GM12878 (cell line): ENCODE data around the gene ANK3. TPM values are rescaled to one million over a fixed set of nuclear protein-coding genes. Genes with fewer than 3 reads are reported as not detected.

Source experiments
- ATAC-seq: fragments of 200-7000 bp; cut with Tn5 transposase; 3 replicates; pipeline ENCODE4 v1.9.1; 2020; ENCODE audit warnings: mild to moderate bottlenecking, moderate library complexity
- BruUV-seq: library from RNA; stranded (reverse); fragments of 400-500 nt; replicated peaks from 2 replicates; lab custom pipeline; 2021; lab: Mats Ljungman, UMichigan
- CTCF ChIA-PET: fragments of 300-600 bp; sonication (Branson Sonifier 250); formaldehyde crosslinking; extraction: SDS; loops from one replicate; lab custom pipeline; 2021; ENCODE audit warnings: inconsistent platforms; lab: Yijun Ruan, JAX
- POLR2A ChIA-PET: fragments of 350-600 bp; formaldehyde crosslinking; extraction: SDS; loops from one replicate; lab custom pipeline; 2021; ENCODE audit warnings: inconsistent platforms; lab: Charles Lee
- RAD21 ChIA-PET: fragments of 300-600 bp; sonication (Branson Sonifier 250); formaldehyde crosslinking; loops from one replicate; lab custom pipeline; 2023; ENCODE audit warnings: antibody characterized with exemption; ENCODE audit not compliant: unreplicated experiment; lab: Charles Lee
- SMC1A ChIA-PET: fragments of 300-600 bp; sonication (Branson Sonifier 250); formaldehyde crosslinking; loops from one replicate; lab custom pipeline; 2023; ENCODE audit not compliant: unreplicated experiment, uncharacterized antibody; lab: Charles Lee
- DNase-seq: peaks from one replicate; pipeline ENCODE4 v3.0.0-alpha.2; 2011; ENCODE audit warnings: low read depth, low spot score
- FAIRE-seq: peaks from 3 replicates; lab custom pipeline; 2011; peaks lifted over from hg19 to GRCh38; lab: Jason Lieb, UNC
- H2AFZ ChIP-seq: 2 replicates; pipeline ENCODE4 v1.6.0; 2011; ENCODE audit warnings: low read depth, low read length, control low read depth; ENCODE audit not compliant: control insufficient read depth
- H3K27ac ChIP-seq: 2 replicates; pipeline ENCODE4 v1.5.1; 2011; ENCODE audit warnings: control low read depth; ENCODE audit not compliant: control insufficient read depth, insufficient read depth
- H3K27me3 ChIP-seq, 2 experiments: replicated peaks in 1 of 2; 2 replicates each; pipeline versions ENCODE4 v1.6.0 to v1.6.1; 2011; ENCODE audit warnings: low read length in 1 of 2; ENCODE audit not compliant: control insufficient read depth in 2 of 2, insufficient read depth in 2 of 2
- H3K36me3 ChIP-seq, 2 experiments: 2 replicates each; pipeline ENCODE4 v1.5.1; 2011; ENCODE audit warnings: low read length in 1 of 2; ENCODE audit not compliant: control insufficient read depth in 2 of 2, insufficient read depth in 2 of 2
- H3K4me1 ChIP-seq: 2 replicates; pipeline ENCODE4 v1.6.1; 2011; ENCODE audit warnings: mild to moderate bottlenecking, low read length, moderate library complexity, mixed read lengths; ENCODE audit not compliant: control insufficient read depth, insufficient read depth
- H3K4me2 ChIP-seq: 2 replicates; pipeline ENCODE4 v1.6.0; 2011; ENCODE audit warnings: control low read depth; ENCODE audit not compliant: control insufficient read depth, insufficient read depth
- H3K4me3 ChIP-seq: fragments of 200-600 bp; sonication (generic); 2 replicates; pipeline ENCODE4 v1.5.1; 2016
- H3K79me2 ChIP-seq: 2 replicates; pipeline ENCODE4 v1.6.0; 2011; ENCODE audit warnings: low read length; ENCODE audit not compliant: control insufficient read depth, insufficient read depth
- H3K9ac ChIP-seq: 2 replicates; pipeline ENCODE4 v1.8.0; 2011; ENCODE audit warnings: low read length, control low read depth, mixed read lengths; ENCODE audit not compliant: control insufficient read depth, insufficient read depth
- H3K9me3 ChIP-seq: replicated peaks from 3 replicates; pipeline ENCODE4 v1.5.1; 2011; ENCODE audit warnings: mild to moderate bottlenecking, low read length; ENCODE audit not compliant: control insufficient read depth, insufficient read depth
- H4K20me1 ChIP-seq: 2 replicates; pipeline ENCODE4 v1.6.0; 2011; ENCODE audit not compliant: control insufficient read depth, insufficient read depth
- BCL3 ChIP-seq: IDR thresholded peaks from 2 replicates; pipeline ENCODE4 v1.6.1; 2011; ENCODE audit warnings: borderline replicate concordance, low read depth, mild to moderate bottlenecking, moderate library complexity, low read length; ENCODE audit not compliant: insufficient read depth, poor library complexity, severe bottlenecking
- BHLHE40 ChIP-seq, 2 experiments: fragments of 450-650 bp in 1 of 2; IDR thresholded peaks; 2 replicates each; pipeline ENCODE4 v1.6.1; 2011 to 2017; ENCODE audit warnings: low read depth in 2 of 2, borderline replicate concordance in 1 of 2, improper control_type of control experiment in 1 of 2, low read length in 1 of 2, mild to moderate bottlenecking in 1 of 2
- CEBPB ChIP-seq, 2 experiments: fragments of 150-350 bp in 1 of 2; IDR thresholded peaks; 2 replicates each; pipeline ENCODE4 v1.6.1; 2012 to 2014; ENCODE audit warnings: low read depth in 2 of 2, low read length in 2 of 2, borderline replicate concordance in 1 of 2, inconsistent platforms in 1 of 2
- EED ChIP-seq: sonication (generic); IDR thresholded peaks from 2 replicates; pipeline ENCODE4 v1.6.1; 2016; ENCODE audit warnings: antibody characterized with exemption, low read depth
- EP300 ChIP-seq, 2 experiments: fragments of 150-350 bp in 1 of 2; IDR thresholded peaks; 2 replicates each; pipeline ENCODE4 v1.6.1; 2011 to 2012; ENCODE audit warnings: low read depth in 2 of 2, low read length in 2 of 2, borderline replicate concordance in 1 of 2, improper control_type of control experiment in 1 of 2, inconsistent platforms in 1 of 2; ENCODE audit not compliant: control insufficient read depth in 1 of 2
- ESRRA ChIP-seq: IDR thresholded peaks from 2 replicates; pipeline ENCODE4 v1.6.1; 2012; ENCODE audit warnings: mild to moderate bottlenecking, low read length, improper control_type of control experiment
- IRF5 ChIP-seq: fragments of 450-650 bp; IDR thresholded peaks from 2 replicates; pipeline ENCODE4 v1.6.1; 2017; ENCODE audit warnings: borderline replicate concordance
- MLLT1 ChIP-seq: fragments of 450-650 bp; IDR thresholded peaks from 2 replicates; pipeline ENCODE4 v1.6.1; 2016; ENCODE audit warnings: mild to moderate bottlenecking
- NBN ChIP-seq: fragments of 450-650 bp; IDR thresholded peaks from 2 replicates; pipeline ENCODE4 v1.6.1; 2016
- NR2C1 ChIP-seq: fragments of 450-650 bp; IDR thresholded peaks from 2 replicates; pipeline ENCODE4 v1.6.1; 2017; ENCODE audit warnings: antibody characterized with exemption, mild to moderate bottlenecking, moderate library complexity
- NR2F1 ChIP-seq: fragments of 450-650 bp; conservative IDR thresholded peaks from 2 replicates; pipeline ENCODE4 v1.6.1; 2017; ENCODE audit warnings: mild to moderate bottlenecking
- POLR2A ChIP-seq: IDR thresholded peaks from 2 replicates; pipeline ENCODE4 v1.6.1; 2011; ENCODE audit warnings: low read depth, mild to moderate bottlenecking, low read length
- RUNX3 ChIP-seq: IDR thresholded peaks from 2 replicates; pipeline ENCODE4 v1.6.1; 2012; ENCODE audit warnings: low read length, inconsistent platforms
- SMARCA5 ChIP-seq: fragments of 450-650 bp; IDR thresholded peaks from 2 replicates; pipeline ENCODE4 v1.6.1; 2017; ENCODE audit warnings: mild to moderate bottlenecking
- SREBF2 ChIP-seq: IDR thresholded peaks from 2 replicates; pipeline ENCODE4 v1.6.1; 2012; ENCODE audit warnings: mild to moderate bottlenecking, low read length
- STAT3 ChIP-seq: IDR thresholded peaks from 2 replicates; pipeline ENCODE4 v1.6.1; 2011; ENCODE audit warnings: low read depth, low read length, improper control_type of control experiment
- WRNIP1 ChIP-seq: IDR thresholded peaks from 2 replicates; pipeline ENCODE4 v1.6.1; 2011; ENCODE audit warnings: low read depth, low read length, improper control_type of control experiment, borderline replicate concordance
- WGBS: methylation state at CpG from one replicate; pipeline ENCODE4 v1.1.6; 2016; ENCODE audit warnings: low lambda C conversion rate; ENCODE audit not compliant: insufficient replicate concordance, insufficient coverage; ENCODE audit errors: missing lambda C conversion rate; 5-methylcytosine and 5-hydroxymethylcytosine counted together
- in situ Hi-C: fragments of 300-500 bp; cut with MboI; formaldehyde crosslinking; loops from 9 replicates; pipeline ENCODE4 v1.14.3; 2018; ENCODE audit warnings: mixed read lengths
- intact Hi-C: fragments of 100-400 bp; cut with micrococcal nuclease; formaldehyde crosslinking; loops from one replicate; pipeline ENCODE4 v1.14.2; 2022; ENCODE audit not compliant: unreplicated experiment
- polyA plus RNA-seq, 11 experiments: library from polyadenylated mRNA; depleted of rRNA in 4 of 11; unstranded in 6 of 11; stranded (reverse) in 5 of 11; fragments of >200 nt; fragmentation: Nextera tagmentation in 4 of 11; fragmentation: Illumina TruSeq in 1 of 11; extraction: Ambion mirVana in 4 of 11; extraction: Trizol in 1 of 11; gene quantifications; 1 replicate in 1 of 11; 2 replicates in 10 of 11; pipeline versions ENCODE4 v1.2.1 to v1.2.3, GENCODE V29; 2011 to 2016; ENCODE audit warnings: inconsistent platforms in 2 of 11, missing spikeins in 2 of 11, low read depth in 1 of 11
- total RNA-seq, 4 experiments: library from RNA; depleted of rRNA in 3 of 4; stranded (reverse); fragments of >200 nt in 3 of 4; fragmentation: Illumina TruSeq in 1 of 4; extraction: Trizol in 1 of 4; gene quantifications; 2 replicates each; pipeline versions ENCODE4 v1.2.1 to v1.2.3, GENCODE V29; 2013 to 2021

ANK3 gene
- total and polyA plus RNA-seq, 10 of the 15 experiments (the other 5 are each of a cell fraction or from before 2014, with no cell fraction given): 0.06 to 0.82 (median 0.20) TPM; not detected in 2

- WGBS: 20% methylated on average over 5 of the region's 5 CpGs
- DNase-seq (no peak), FAIRE-seq (no peak), ATAC-seq (peak; percentile 86)
- Histone ChIP-seq H4K20me1 (no peaks in the 10 kb centered on the region), H3K9me3 (no peaks in the 10 kb centered on the region), H3K4me3 (no peak overlapping the region), H3K9ac (no peak overlapping the region), H3K4me2 (peak overlapping the region; percentile 57), H2AFZ (peak overlapping the region; percentile 44; the same call in 1 of the 2 replicates), H3K79me2 (no peaks in the 10 kb centered on the region), H3K36me3 (no peaks in the 10 kb centered on the region), H3K27ac (no peak overlapping the region), H3K4me1 (peaks cover 15% of the 10 kb centered on the region), H3K27me3 (no peaks in the 10 kb centered on the region)
- intact Hi-C loops: loop anchor here (2.0 to 5.0 kb wide), 3 partner anchors 22 to 470 kb away; partner anchors contain the start of gene CCDC6
- BruUV-seq: no TSS peak
- ChIA-PET RAD21 (interaction anchor here (1.4 to 2.5 kb wide), 2 partner anchors 141 to 337 kb away, joined by 4 to 8 read pairs; no protein-coding TSS in a partner anchor), SMC1A (interaction anchor here (0.6 to 1.6 kb wide), 10 partner anchors 9 to 550 kb away, joined by 3 to 7 read pairs (median 4); no protein-coding TSS in a partner anchor), POLR2A (interaction anchor here (1.0 kb wide), 1 partner anchor 188 kb away, joined by 3 read pairs; no protein-coding TSS in a partner anchor), CTCF (interaction anchor here (0.7 to 7.3 kb wide), 14 partner anchors 9 to 470 kb away, joined by 3 to 49 read pairs (median 3); no protein-coding TSS in a partner anchor)
- in situ Hi-C loops: loop anchor here (10.0 kb wide), 1 partner anchor 338 kb away; no protein-coding TSS in a partner anchor
- TF ChIP-seq BHLHE40 (IDR thresholded peaks at IDR 0.05; ENCODE audit: borderline replicate concordance in 1 of 2, low read depth in 2 of 2, low read length in 1 of 2): peak; percentile 71 to 83
- TF ChIP-seq ESRRA: no peak
- no peak for TF ChIP-seq WRNIP1
- no peak for TF ChIP-seq NBN
- 0 out of 2 replicates have a peak, but pooled peaks have one; percentile 14 for TF ChIP-seq NR2F1
- no peak for TF ChIP-seq IRF5
- TF ChIP-seq SMARCA5: no peak
- no peak for TF ChIP-seq STAT3
- TF ChIP-seq SREBF2: no peak
- TF ChIP-seq MLLT1: no peak
- TF ChIP-seq EED: no peak
- TF ChIP-seq NR2C1: no peak
- no peak for TF ChIP-seq BCL3
- TF ChIP-seq EP300 (IDR thresholded peaks at IDR 0.05; ENCODE audit: borderline replicate concordance in 1 of 2, control insufficient read depth in 1 of 2, low read depth in 2 of 2, low read length in 2 of 2): 0 out of 4 replicates have a peak, but pooled peaks of 1 of the 2 experiments have one; percentile 14
- TF ChIP-seq POLR2A: no peak
- no peak for TF ChIP-seq CEBPB (IDR thresholded peaks at IDR 0.05; ENCODE audit: borderline replicate concordance in 1 of 2, low read depth in 2 of 2, low read length in 2 of 2)
- TF ChIP-seq RUNX3: peak; percentile 75
These were observed 292.7 kb downstream of the ANK3 start for GRCh38 chr10:60096761-60097513.
